Measurements from ENCODE around the gene MDH2.

- TF ChIP-seq CTCF (IDR thresholded peaks at IDR 0.05; ENCODE audit: low read depth, low read length, poor library complexity, severe bottlenecking) (no peak), EZH2phosphoT487 (IDR thresholded peaks at IDR 0.05; ENCODE audit: borderline replicate concordance, low read length) (no peak)
Measured at GRCh38 chr7:76069238-76069638, 21.3 kb downstream of the MDH2 start.

Data from DOHH2 (cell line).